ENCODE data around the gene UVRAG.

- TF ChIP-seq CTCF (CRISPR knock-in tag; IDR thresholded peaks at IDR 0.05), result no peak
- TF ChIP-seq FOXA3 (CRISPR knock-in tag; IDR thresholded peaks at IDR 0.05), result no peak
- TF ChIP-seq CHD2 (IDR thresholded peaks at IDR 0.05; ENCODE audit: low read depth, low read length), result no peak
- TF ChIP-seq NBN (conservative IDR thresholded peaks at IDR 0.05), result no peak
- TF ChIP-seq ZBTB7A (CRISPR knock-in tag; IDR thresholded peaks at IDR 0.05), result no peak
- TF ChIP-seq, protein P1, sequence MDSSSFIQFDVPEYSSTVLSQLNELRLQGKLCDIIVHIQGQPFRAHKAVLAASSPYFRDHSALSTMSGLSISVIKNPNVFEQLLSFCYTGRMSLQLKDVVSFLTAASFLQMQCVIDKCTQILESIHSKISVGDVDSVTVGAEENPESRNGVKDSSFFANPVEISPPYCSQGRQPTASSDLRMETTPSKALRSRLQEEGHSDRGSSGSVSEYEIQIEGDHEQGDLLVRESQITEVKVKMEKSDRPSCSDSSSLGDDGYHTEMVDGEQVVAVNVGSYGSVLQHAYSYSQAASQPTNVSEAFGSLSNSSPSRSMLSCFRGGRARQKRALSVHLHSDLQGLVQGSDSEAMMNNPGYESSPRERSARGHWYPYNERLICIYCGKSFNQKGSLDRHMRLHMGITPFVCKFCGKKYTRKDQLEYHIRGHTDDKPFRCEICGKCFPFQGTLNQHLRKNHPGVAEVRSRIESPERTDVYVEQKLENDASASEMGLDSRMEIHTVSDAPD (CRISPR knock-in tag; IDR thresholded peaks at IDR 0.05), result no peak
These were observed 259.4 kb downstream of the UVRAG start for GRCh38 chr11:76074148-76075095.

Measured in HepG2 (cell line).